Fibroblast of mammary gland (primary cell): Measurements from ENCODE around the gene SLC23A2.
"Not testable (repeated sequence)": the region's sequence is repeated elsewhere in the genome, so short reads cannot be mapped to it uniquely, and the experiment has no call there.

Source experiments
- DNase-seq: peaks from one replicate; pipeline ENCODE4 v3.0.0-alpha.2; 2010; ENCODE audit warnings: low read depth
- H3K4me3 ChIP-seq: 2 replicates; pipeline ENCODE4 v1.5.1; 2011; ENCODE audit warnings: low read depth, mild to moderate bottlenecking, low read length, moderate library complexity; ENCODE audit not compliant: control insufficient read depth
- CTCF ChIP-seq: conservative IDR thresholded peaks from 2 replicates; pipeline ENCODE4 v1.5.1; 2011; ENCODE audit warnings: low read depth, low read length, inconsistent platforms; ENCODE audit not compliant: control insufficient read depth, insufficient read depth

The SLC23A2 gene

GRCh38 chr20:5024982-5025381 lies 23.7 kb upstream of the SLC23A2 start:
- no peak overlapping the region for H3K4me3 ChIP-seq
- no peak for DNase-seq
- no peak for TF ChIP-seq CTCF

GRCh38 chr20:5024103-5024502 lies 22.8 kb upstream of the SLC23A2 start:
- no peak for TF ChIP-seq CTCF
- DNase-seq = peak; percentile 17
- no peak overlapping the region for H3K4me3 ChIP-seq

GRCh38 chr20:5023171-5023570 lies 21.9 kb upstream of the SLC23A2 start:
- DNase-seq, H3K4me3 ChIP-seq: not testable (repeated sequence)

- no peak overlapping the region for H3K4me3 ChIP-seq
- no peak for DNase-seq
- TF ChIP-seq CTCF = no peak
Measured at GRCh38 chr20:5020760-5021159, 19.4 kb upstream of the SLC23A2 start.

- no peak for TF ChIP-seq CTCF
- no peak overlapping the region for H3K4me3 ChIP-seq
- DNase-seq = no peak
Measured at GRCh38 chr20:5013682-5014447, 12.6 kb upstream of the SLC23A2 start.

GRCh38 chr20:5008759-5009158 lies 7.4 kb upstream of the SLC23A2 start:
- no peak for TF ChIP-seq CTCF
- no peak overlapping the region for H3K4me3 ChIP-seq
- DNase-seq = no peak

GRCh38 chr20:5005326-5005725 lies 4.0 kb upstream of the SLC23A2 start:
- no peak overlapping the region for H3K4me3 ChIP-seq
- TF ChIP-seq CTCF = no peak

GRCh38 chr20:5004825-5005224 lies 3.5 kb upstream of the SLC23A2 start:
- not testable (repeated sequence) for DNase-seq, H3K4me3 ChIP-seq

More at GRCh38 chr20:5005326-5005725, 4.0 kb upstream of the SLC23A2 start:
- no peak for DNase-seq
